ENCODE results near the gene ZCCHC13.
A peak's percentile ranks its signal among the peaks of the same experiment; 100 is the strongest.

ZCCHC13 gene

DNA sequence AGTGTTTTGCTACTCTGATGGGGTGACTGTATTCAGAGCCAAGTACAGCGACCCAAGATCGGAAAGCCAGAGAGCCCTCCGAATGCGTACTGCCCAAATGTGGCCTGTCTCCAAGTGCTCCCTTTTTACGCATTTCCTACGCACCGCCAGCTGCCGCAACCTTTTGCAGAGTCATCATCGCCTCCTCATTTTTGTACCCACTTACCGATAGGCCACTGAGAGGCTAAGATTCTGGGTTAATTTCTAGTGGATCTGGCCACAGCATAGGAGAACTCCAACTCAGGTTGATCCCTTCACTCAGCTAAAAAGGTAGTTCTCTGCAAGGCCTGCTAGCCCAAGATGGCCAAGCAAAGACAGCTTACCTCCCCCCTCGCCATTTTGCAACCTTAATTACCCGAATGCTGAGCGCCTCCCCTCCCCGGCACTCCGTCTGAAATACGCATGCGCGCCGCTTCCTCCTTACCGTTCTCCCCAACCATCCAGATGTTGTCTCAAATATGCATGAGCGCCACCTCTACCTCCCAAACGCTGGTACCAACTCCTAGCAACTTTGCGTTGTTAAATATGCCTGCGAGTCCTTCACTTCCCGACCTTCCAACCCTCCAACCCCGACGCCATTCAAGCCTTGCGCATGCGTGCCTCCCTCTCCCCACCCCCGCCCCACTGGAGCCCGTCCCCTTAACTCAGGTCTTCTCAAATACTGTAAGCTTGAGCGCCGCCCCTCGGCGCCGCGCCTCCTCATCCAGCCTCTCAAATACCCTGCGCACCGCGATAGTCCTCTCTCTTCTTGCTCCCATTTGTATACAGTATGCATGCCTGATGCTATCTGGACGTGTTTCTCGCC is 11.8 kb upstream of the ZCCHC13 start:
- in situ Hi-C loops (cut with MboI; ENCODE audit: low pct_unique_long_range_greater_than_20kb, low sequenced_read_pairs, unreplicated experiment), result no loop called here
- DNase-seq (ENCODE audit: low spot score), result peak; percentile 71

DNA sequence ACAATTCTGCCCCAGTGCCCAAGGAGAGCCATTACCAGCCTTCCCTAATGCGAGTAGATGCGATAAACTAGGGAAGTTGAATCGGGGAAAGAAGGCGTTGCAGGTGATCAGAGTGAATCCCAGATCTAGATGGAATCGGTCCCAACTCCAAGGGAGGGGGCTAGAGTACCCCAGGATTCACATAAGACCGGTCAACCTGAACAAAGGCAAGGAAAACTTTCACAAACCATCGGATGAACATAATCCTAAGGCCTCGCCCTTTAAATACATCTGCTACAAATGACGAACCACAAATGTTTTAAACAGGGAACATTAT is 11.2 kb upstream of the ZCCHC13 start:
- TF ChIP-seq, protein P1, sequence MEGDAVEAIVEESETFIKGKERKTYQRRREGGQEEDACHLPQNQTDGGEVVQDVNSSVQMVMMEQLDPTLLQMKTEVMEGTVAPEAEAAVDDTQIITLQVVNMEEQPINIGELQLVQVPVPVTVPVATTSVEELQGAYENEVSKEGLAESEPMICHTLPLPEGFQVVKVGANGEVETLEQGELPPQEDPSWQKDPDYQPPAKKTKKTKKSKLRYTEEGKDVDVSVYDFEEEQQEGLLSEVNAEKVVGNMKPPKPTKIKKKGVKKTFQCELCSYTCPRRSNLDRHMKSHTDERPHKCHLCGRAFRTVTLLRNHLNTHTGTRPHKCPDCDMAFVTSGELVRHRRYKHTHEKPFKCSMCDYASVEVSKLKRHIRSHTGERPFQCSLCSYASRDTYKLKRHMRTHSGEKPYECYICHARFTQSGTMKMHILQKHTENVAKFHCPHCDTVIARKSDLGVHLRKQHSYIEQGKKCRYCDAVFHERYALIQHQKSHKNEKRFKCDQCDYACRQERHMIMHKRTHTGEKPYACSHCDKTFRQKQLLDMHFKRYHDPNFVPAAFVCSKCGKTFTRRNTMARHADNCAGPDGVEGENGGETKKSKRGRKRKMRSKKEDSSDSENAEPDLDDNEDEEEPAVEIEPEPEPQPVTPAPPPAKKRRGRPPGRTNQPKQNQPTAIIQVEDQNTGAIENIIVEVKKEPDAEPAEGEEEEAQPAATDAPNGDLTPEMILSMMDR (IDR thresholded peaks at IDR 0.05; ENCODE audit: extremely low read depth, insufficient read depth, missing control alignments), result no peak
- in situ Hi-C loops (cut with MboI; ENCODE audit: low pct_unique_long_range_greater_than_20kb, low sequenced_read_pairs, unreplicated experiment), result no loop called here
- DNase-seq (ENCODE audit: low spot score), result no peak

More for the DNA sequence above, 11.8 kb upstream of the ZCCHC13 start:
- TF ChIP-seq, protein P1 (IDR thresholded peaks at IDR 0.05; ENCODE audit: extremely low read depth, insufficient read depth, missing control alignments), result peak; percentile 39

DNA sequence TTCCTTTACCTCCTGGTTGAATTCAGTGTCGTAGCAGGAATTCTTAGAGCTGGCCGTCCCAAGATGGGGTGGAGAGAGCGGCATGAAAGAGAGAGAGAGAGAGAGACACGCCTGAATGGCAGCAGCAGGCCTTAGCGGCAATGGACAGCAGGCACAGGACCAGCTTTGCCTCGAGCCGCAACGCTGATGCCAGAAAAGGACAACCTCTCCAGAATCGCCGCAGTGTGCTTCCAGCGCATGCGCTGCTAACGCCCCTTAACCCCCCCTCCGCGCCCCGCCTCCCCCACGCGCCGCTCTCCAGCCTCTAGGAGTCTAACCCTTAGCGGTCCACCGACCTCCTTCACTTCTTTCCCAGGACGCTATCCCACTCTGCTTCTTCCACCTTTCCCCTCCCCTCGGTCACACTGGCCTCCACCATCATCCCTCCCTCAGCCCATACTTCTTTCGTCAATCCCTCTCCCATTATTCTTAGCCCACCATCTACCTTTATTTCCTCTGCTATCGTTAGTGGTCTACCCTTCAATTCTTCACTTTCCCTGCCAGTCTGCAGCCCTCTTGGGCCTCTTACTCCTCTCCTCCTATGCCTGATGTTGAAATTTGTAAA is 10.5 kb upstream of the ZCCHC13 start:
- TF ChIP-seq, protein P1 (IDR thresholded peaks at IDR 0.05; ENCODE audit: extremely low read depth, insufficient read depth, missing control alignments), result no peak
- peak; percentile 56 for DNase-seq (ENCODE audit: low spot score)
- in situ Hi-C loops (cut with MboI; ENCODE audit: low pct_unique_long_range_greater_than_20kb, low sequenced_read_pairs, unreplicated experiment), result no loop called here

DNA sequence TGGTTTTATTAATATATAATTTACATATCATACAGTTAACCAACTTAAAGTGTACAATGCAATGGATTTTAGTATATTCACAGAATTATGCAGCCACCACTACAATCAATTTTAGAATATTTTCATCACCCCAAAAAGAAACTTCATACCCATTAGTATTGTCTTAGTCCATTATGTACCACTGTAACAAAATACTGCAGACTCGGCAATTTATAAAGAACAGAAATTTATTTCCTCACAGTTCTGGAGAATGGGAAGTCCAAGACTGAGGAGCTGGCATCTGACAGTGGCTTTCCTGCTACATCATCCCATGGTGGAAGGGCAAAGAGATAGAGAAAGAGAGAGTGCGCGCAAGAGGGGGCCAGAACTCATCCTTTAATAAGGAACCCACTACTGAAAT is 8.9 kb upstream of the ZCCHC13 start:
- in situ Hi-C loops (cut with MboI; ENCODE audit: low pct_unique_long_range_greater_than_20kb, low sequenced_read_pairs, unreplicated experiment), result no loop called here
- TF ChIP-seq, protein P1 (IDR thresholded peaks at IDR 0.05; ENCODE audit: extremely low read depth, insufficient read depth, missing control alignments), result no peak
- DNase-seq (ENCODE audit: low spot score), result no peak

DNA sequence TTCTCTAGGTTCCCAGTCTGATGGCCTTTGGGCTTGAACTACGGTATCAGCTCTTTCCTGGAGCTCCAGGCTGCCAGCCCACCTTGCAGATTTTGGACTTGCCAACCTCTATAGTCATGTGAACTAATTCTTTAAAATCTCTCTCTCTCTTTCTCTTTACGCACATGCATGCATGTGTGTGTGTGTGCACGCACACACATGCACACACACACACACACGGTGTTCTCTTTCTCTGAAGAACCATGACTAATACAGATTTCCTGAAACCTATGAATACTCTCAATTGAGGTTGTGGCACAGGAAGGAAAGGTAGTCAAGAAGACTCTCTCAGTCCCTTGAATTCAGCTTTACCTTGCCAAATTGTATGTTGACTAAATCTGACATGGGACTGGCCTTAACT is 6.2 kb upstream of the ZCCHC13 start:
- in situ Hi-C loops (cut with MboI; ENCODE audit: low pct_unique_long_range_greater_than_20kb, low sequenced_read_pairs, unreplicated experiment), result no loop called here
- TF ChIP-seq, protein P1 (IDR thresholded peaks at IDR 0.05; ENCODE audit: extremely low read depth, insufficient read depth, missing control alignments), result no peak
- DNase-seq (ENCODE audit: low spot score), result no peak

DNA sequence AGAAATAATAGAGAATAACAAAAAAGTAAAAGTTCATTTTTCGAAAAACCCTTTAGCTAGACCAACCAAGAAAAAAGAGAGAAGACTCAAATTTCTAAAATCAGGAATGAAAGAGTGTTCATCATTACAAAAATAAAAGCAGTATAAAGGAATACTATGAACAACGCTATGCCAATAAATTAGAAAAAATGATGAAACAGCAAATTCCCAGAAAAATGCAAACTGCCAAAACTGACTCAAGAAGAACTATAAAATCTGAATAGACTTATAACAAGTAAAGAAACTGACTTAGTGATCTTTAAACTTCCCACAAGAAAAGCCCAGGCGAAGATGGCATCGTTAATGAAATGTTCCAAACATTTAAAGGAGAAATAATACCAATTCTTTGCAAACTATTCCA is 3.1 kb upstream of the ZCCHC13 start:
- in situ Hi-C loops (cut with MboI; ENCODE audit: low pct_unique_long_range_greater_than_20kb, low sequenced_read_pairs, unreplicated experiment), result no loop called here
- DNase-seq (ENCODE audit: low spot score), result no peak
- TF ChIP-seq, protein P1 (IDR thresholded peaks at IDR 0.05; ENCODE audit: extremely low read depth, insufficient read depth, missing control alignments), result no peak
